Panc1 (cell line): ENCODE results near the gene OR4D2. TPM values are rescaled to one million over a fixed set of nuclear protein-coding genes. Genes with fewer than 3 reads are reported as not detected.
A peak's percentile ranks its signal among the peaks of the same experiment; 100 is the strongest.

Experiments
- ATAC-seq: fragments of 200-7000 bp; cut with Tn5 transposase; 2 replicates; pipeline ENCODE4 v1.9.1; 2020; ENCODE audit warnings: mild to moderate bottlenecking, moderate library complexity
- BruUV-seq: library from RNA; stranded (reverse); fragments of 400-500 nt; replicated peaks from 2 replicates; lab custom pipeline; 2021; lab: Mats Ljungman, UMichigan
- CTCF ChIA-PET: fragments of 300-600 bp; sonication (Branson Sonifier 250); formaldehyde crosslinking; loops from one replicate; lab custom pipeline; 2022; ENCODE audit warnings: antibody characterized with exemption; lab: Charles Lee
- POLR2A ChIA-PET: fragments of 300-600 bp; sonication (Branson Sonifier 250); formaldehyde crosslinking; loops from one replicate; lab custom pipeline; 2022; ENCODE audit warnings: antibody characterized with exemption; lab: Charles Lee
- DNase-seq: peaks from one replicate; pipeline ENCODE4 v3.0.0-alpha.2; 2010; ENCODE audit warnings: low read depth, low spot score
- H3K27ac ChIP-seq: 2 replicates; pipeline ENCODE4 v1.5.1; 2011; ENCODE audit warnings: mild to moderate bottlenecking, low read length, inconsistent platforms
- H3K27me3 ChIP-seq: fragments of 200-500 bp; sonication (Bioruptor generic); 2 replicates; pipeline ENCODE4 v1.6.0; 2014; ENCODE audit warnings: low read length, inconsistent platforms; ENCODE audit not compliant: control insufficient read depth, insufficient read depth
- H3K36me3 ChIP-seq: fragments of 200-500 bp; sonication (Bioruptor generic); 2 replicates; pipeline ENCODE4 v1.5.1; 2014; ENCODE audit warnings: inconsistent platforms, mild to moderate bottlenecking, low read length, moderate library complexity; ENCODE audit not compliant: control insufficient read depth, insufficient read depth
- H3K4me1 ChIP-seq: 2 replicates; pipeline ENCODE4 v1.5.1; 2011; ENCODE audit warnings: inconsistent platforms, mild to moderate bottlenecking, low read length, moderate library complexity; ENCODE audit not compliant: control insufficient read depth, insufficient read depth
- H3K4me3 ChIP-seq, 2 experiments: 2 replicates each; pipeline ENCODE4 v1.5.1; 2011 to 2012; ENCODE audit warnings: low read depth in 2 of 2, low read length in 2 of 2, mild to moderate bottlenecking in 2 of 2, inconsistent platforms in 1 of 2, moderate library complexity in 1 of 2
- H3K9me3 ChIP-seq: fragments of 200-500 bp; sonication (Bioruptor generic); 2 replicates; pipeline ENCODE4 v1.5.1; 2014; ENCODE audit warnings: low read depth, mild to moderate bottlenecking, inconsistent platforms, low read length, moderate library complexity; ENCODE audit not compliant: control insufficient read depth, insufficient read depth
- CTCF ChIP-seq: fragments of 450-650 bp; IDR thresholded peaks from 2 replicates; pipeline ENCODE4 v1.5.1; 2017; ENCODE audit warnings: mild to moderate bottlenecking
- POLR2AphosphoS5 ChIP-seq: IDR thresholded peaks from 2 replicates; pipeline ENCODE4 v1.6.1; 2012; ENCODE audit warnings: mild to moderate bottlenecking, low read depth, low read length, moderate library complexity
- REST ChIP-seq, 2 experiments: IDR thresholded peaks; 2 replicates each; pipeline ENCODE4 v1.6.1; 2011 to 2012; ENCODE audit warnings: low read depth in 2 of 2, control low read depth in 1 of 2, low read length in 1 of 2, mild to moderate bottlenecking in 1 of 2, moderate library complexity in 1 of 2; ENCODE audit not compliant: insufficient read depth in 1 of 2
- SIN3A ChIP-seq: IDR thresholded peaks from 2 replicates; pipeline ENCODE4 v1.6.1; 2012; ENCODE audit warnings: low read depth, mild to moderate bottlenecking, low read length, moderate library complexity, borderline replicate concordance; ENCODE audit not compliant: insufficient read depth
- TCF7L2 ChIP-seq: IDR thresholded peaks from 2 replicates; pipeline ENCODE4 v1.6.1; 2011; ENCODE audit warnings: mild to moderate bottlenecking, low read depth, low read length, inconsistent platforms
- in situ Hi-C: cut with HindIII; loops from 2 replicates; pipeline ENCODE4 v1.10.0; 2016; ENCODE audit warnings: low sequenced_read_pairs, low pct_unique_long_range_greater_than_20kb
- intact Hi-C: fragments of 100-400 bp; cut with micrococcal nuclease; formaldehyde crosslinking; loops from one replicate; pipeline ENCODE4 v1.10.0; 2022; ENCODE audit not compliant: unreplicated experiment
- total RNA-seq: library from RNA; stranded (reverse); gene quantifications from one replicate; pipeline ENCODE4 v1.2.1, GENCODE V29; 2021; ENCODE audit not compliant: unreplicated experiment

The OR4D2 gene
- total RNA-seq, 1 experiment from 2014 or later, result not detected

- no peak overlapping the region for H3K4me3 ChIP-seq
- no peak overlapping the region for H3K27ac ChIP-seq
- POLR2A ChIA-PET, result no interaction called here
- BruUV-seq, result no TSS peak
- no peaks in the 10 kb centered on the region for H3K36me3 ChIP-seq
- H3K27me3 ChIP-seq, result no peaks in the 10 kb centered on the region; the same call in 1 of the 2 replicates
- no peak for TF ChIP-seq POLR2AphosphoS5
- no peak for TF ChIP-seq SIN3A
- no peak for TF ChIP-seq CTCF
- no peak for TF ChIP-seq REST (IDR thresholded peaks at IDR 0.05; ENCODE audit: insufficient read depth in 1 of 2, low read depth in 2 of 2, low read length in 1 of 2)
- TF ChIP-seq TCF7L2, result no peak
- H3K4me1 ChIP-seq, result peaks cover 5% of the 10 kb centered on the region; the same call in 1 of the 2 replicates
- intact Hi-C loops, result no loop called here
- CTCF ChIA-PET, result interaction anchor here (0.6 to 0.8 kb wide), 2 partner anchors 133 to 328 kb away, joined by 3 to 5 read pairs; no protein-coding TSS in a partner anchor
- ATAC-seq (peak; percentile 75), DNase-seq (no peak)
- no peaks in the 10 kb centered on the region for H3K9me3 ChIP-seq
- in situ Hi-C loops, result no loop called here
Observed at GRCh38 chr17:58189436-58190146, 22.8 kb downstream of the OR4D2 start.

- in situ Hi-C loops, result no loop called here
Observed at GRCh38 chr17:58191241-58191896, 24.6 kb downstream of the OR4D2 start.

More at GRCh38 chr17:58191241-58191896, 24.6 kb downstream of the OR4D2 start:
- CTCF ChIA-PET, result interaction anchor here (0.6 kb wide), 2 partner anchors 23 to 24 kb away, joined by 3 to 15 read pairs; no protein-coding TSS in a partner anchor
- Histone ChIP-seq H3K27me3 (no peaks in the 10 kb centered on the region; the same call in 1 of the 2 replicates), H3K4me3 (no peak overlapping the region), H3K4me1 (peaks cover 5% of the 10 kb centered on the region; the same call in 1 of the 2 replicates), H3K27ac (no peak overlapping the region), H3K9me3 (no peaks in the 10 kb centered on the region), H3K36me3 (no peaks in the 10 kb centered on the region)
- no TSS peak for BruUV-seq
- DNase-seq (no peak), ATAC-seq (no peak)
- POLR2A ChIA-PET, result no interaction called here
- TF ChIP-seq REST (IDR thresholded peaks at IDR 0.05; ENCODE audit: insufficient read depth in 1 of 2, low read depth in 2 of 2, low read length in 1 of 2) (no peak), POLR2AphosphoS5 (no peak), CTCF (no peak), TCF7L2 (no peak), SIN3A (no peak)
- intact Hi-C loops, result no loop called here
